ENCODE data around the gene REEP1.
"Not testable (repeated sequence)": the region's sequence is repeated elsewhere in the genome, so short reads cannot be mapped to it uniquely, and the experiment has no call there.

The REEP1 gene

GRCh38 chr2:86231680-86232372 lies 105.6 kb downstream of the REEP1 start:
- no peak overlapping the region for H3K4me2 ChIP-seq

GRCh38 chr2:86230961-86231360 lies 106.5 kb downstream of the REEP1 start:
- Histone ChIP-seq H4K20me1 (peaks cover 0 to 17% (median 0%) of the 10 kb centered on the region in 11 experiments; a peak in 8 of 22 replicates), H3K9me3 (replicated peaks in 1 of 11) (no peaks in the 10 kb centered on the region), H3K4me3 (no peak overlapping the region), H3K36me3 (no peaks in the 10 kb centered on the region), H3K27me3 (peaks cover 22 to 60% (median 37%) of the 10 kb centered on the region in 11 experiments), H3K4me1 (peaks cover 15 to 34% (median 17%) of the 10 kb centered on the region in 10 experiments), H3K27ac (no peak overlapping the region), H3K9ac (no peak overlapping the region), H3K4me2 (no peak overlapping the region)
- TF ChIP-seq Cebpa-rat (IDR thresholded peaks at IDR 0.05): no peak

More at GRCh38 chr2:86231680-86232372, 105.6 kb downstream of the REEP1 start:
- peaks cover 30 to 68% (median 45%) of the 10 kb centered on the region in 11 experiments for H3K27me3 ChIP-seq
- no peak overlapping the region for H3K4me3 ChIP-seq
- peaks cover 0 to 17% (median 0%) of the 10 kb centered on the region in 11 experiments; a peak in 8 of 22 replicates for H4K20me1 ChIP-seq
- no peaks in the 10 kb centered on the region for H3K9me3 ChIP-seq (replicated peaks in 1 of 11)
- TF ChIP-seq Cebpa-rat (IDR thresholded peaks at IDR 0.05): no peak
- H3K36me3 ChIP-seq: no peaks in the 10 kb centered on the region
- peaks cover 6 to 26% (median 8%) of the 10 kb centered on the region in 10 experiments for H3K4me1 ChIP-seq
- H3K27ac ChIP-seq: no peak overlapping the region
- H3K9ac ChIP-seq: no peak overlapping the region

GRCh38 chr2:86229221-86229620 lies 108.2 kb downstream of the REEP1 start:
- H3K4me1 ChIP-seq: peaks cover 32 to 52% (median 34%) of the 10 kb centered on the region in 10 experiments
- peaks cover 0 to 17% (median 0%) of the 10 kb centered on the region in 11 experiments; a peak in 8 of 22 replicates for H4K20me1 ChIP-seq
- no peak overlapping the region for H3K9ac ChIP-seq
- peak overlapping the region in 4 of 11 experiments; percentile 28 to 57 (median 46); a peak in 7 of 22 replicates for H3K4me2 ChIP-seq
- peaks cover 8 to 42% (median 20%) of the 10 kb centered on the region in 11 experiments for H3K27me3 ChIP-seq
- H3K36me3 ChIP-seq: no peaks in the 10 kb centered on the region
- no peak overlapping the region for H3K27ac ChIP-seq
- TF ChIP-seq Cebpa-rat (IDR thresholded peaks at IDR 0.05): no peak
- H3K9me3 ChIP-seq (replicated peaks in 1 of 11): no peaks in the 10 kb centered on the region
- H3K4me3 ChIP-seq: no peak overlapping the region

GRCh38 chr2:86228574-86228973 lies 108.9 kb downstream of the REEP1 start:
- Histone ChIP-seq H3K27me3 (peaks cover 2 to 36% (median 14%) of the 10 kb centered on the region in 11 experiments), H4K20me1 (peaks cover 0 to 17% (median 0%) of the 10 kb centered on the region in 11 experiments; a peak in 7 of 22 replicates), H3K4me2 (peak overlapping the region in 3 of 11 experiments; percentile 41 to 57 (median 51); a peak in 6 of 22 replicates), H3K4me1 (peaks cover 37 to 58% (median 40%) of the 10 kb centered on the region in 10 experiments)
- not testable (repeated sequence) for H3K36me3 ChIP-seq; H3K27ac ChIP-seq; H3K4me3 ChIP-seq; H3K9me3 ChIP-seq (replicated peaks in 1 of 11); H3K9ac ChIP-seq

GRCh38 chr2:86227685-86228084 lies 109.7 kb downstream of the REEP1 start:
- H3K4me1 ChIP-seq: peaks cover 37 to 67% (median 43%) of the 10 kb centered on the region in 10 experiments
- peak overlapping the region in 7 of 11 experiments; percentile 73 to 91 (median 86); a peak in 11 of 22 replicates for H3K4me2 ChIP-seq
- no peaks in the 10 kb centered on the region for H3K36me3 ChIP-seq
- H3K9ac ChIP-seq: no peak overlapping the region
- H3K4me3 ChIP-seq: no peak overlapping the region
- no peak overlapping the region for H3K27ac ChIP-seq
- H3K9me3 ChIP-seq (replicated peaks in 1 of 11): no peaks in the 10 kb centered on the region
- peaks cover 0 to 10% (median 0%) of the 10 kb centered on the region in 11 experiments; a peak in 7 of 22 replicates for H4K20me1 ChIP-seq
- no peak for TF ChIP-seq Cebpa-rat (IDR thresholded peaks at IDR 0.05)
- peaks cover 0 to 27% (median 6%) of the 10 kb centered on the region in 11 experiments; a peak in 15 of 22 replicates for H3K27me3 ChIP-seq

- Histone ChIP-seq H3K27ac (peak overlapping the region in 3 of 11 experiments; percentile 3 to 80 (median 74); a peak in 3 of 22 replicates), H3K4me2 (peak overlapping the region; percentile 73 to 91 (median 86)), H4K20me1 (peaks cover 0 to 2% (median 0%) of the 10 kb centered on the region in 11 experiments; a peak in 2 of 22 replicates), H3K4me3 (peak overlapping the region in 1 of 10 experiments; percentile 42; a peak in 1 of 20 replicates), H3K9me3 (replicated peaks in 1 of 11) (no peaks in the 10 kb centered on the region), H3K9ac (peak overlapping the region in 1 of 11 experiments; percentile 8; a peak in 1 of 22 replicates), H3K4me1 (peaks cover 37 to 67% (median 43%) of the 10 kb centered on the region in 10 experiments), H3K36me3 (no peaks in the 10 kb centered on the region), H3K27me3 (peaks cover 0 to 19% (median 0%) of the 10 kb centered on the region in 11 experiments; a peak in 7 of 22 replicates)
- no peak for TF ChIP-seq Cebpa-rat (IDR thresholded peaks at IDR 0.05)
Measured at GRCh38 chr2:86226636-86227520, 110.5 kb downstream of the REEP1 start.

- no peak for TF ChIP-seq Cebpa-rat (IDR thresholded peaks at IDR 0.05)
- peak overlapping the region in 6 of 11 experiments; percentile 53 to 80 (median 69); a peak in 11 of 22 replicates for H3K27ac ChIP-seq
- H3K4me1 ChIP-seq: peaks cover 38 to 67% (median 45%) of the 10 kb centered on the region in 10 experiments
- no peaks in the 10 kb centered on the region for H3K36me3 ChIP-seq
- no peaks in the 10 kb centered on the region for H3K9me3 ChIP-seq (replicated peaks in 1 of 11)
- peak overlapping the region in 2 of 10 experiments; percentile 45; a peak in 2 of 20 replicates for H3K4me3 ChIP-seq
- H3K27me3 ChIP-seq: peaks cover 0 to 13% (median 0%) of the 10 kb centered on the region in 11 experiments; a peak in 4 of 22 replicates
- H3K4me2 ChIP-seq: peak overlapping the region; percentile 73 to 91 (median 86)
- H3K9ac ChIP-seq: peak overlapping the region in 2 of 11 experiments; percentile 60 to 63; a peak in 4 of 22 replicates
- no peaks in the 10 kb centered on the region; a peak in 2 of 22 replicates for H4K20me1 ChIP-seq
Measured at GRCh38 chr2:86226070-86226469, 111.4 kb downstream of the REEP1 start.

- no peaks in the 10 kb centered on the region for H3K36me3 ChIP-seq
- H3K4me1 ChIP-seq: peaks cover 38 to 67% (median 47%) of the 10 kb centered on the region in 10 experiments
- peak overlapping the region in 7 of 11 experiments; percentile 0 to 63 (median 48); a peak in 7 of 22 replicates for H3K9ac ChIP-seq
- H3K27ac ChIP-seq: peak overlapping the region in 10 of 11 experiments; percentile 49 to 80 (median 58); a peak in 20 of 22 replicates
- H4K20me1 ChIP-seq: no peaks in the 10 kb centered on the region; a peak in 1 of 22 replicates
- H3K4me2 ChIP-seq: peak overlapping the region; percentile 73 to 91 (median 86)
- H3K9me3 ChIP-seq (replicated peaks in 1 of 11): no peaks in the 10 kb centered on the region
- peaks cover 0 to 8% (median 0%) of the 10 kb centered on the region in 11 experiments; a peak in 3 of 22 replicates for H3K27me3 ChIP-seq
- H3K4me3 ChIP-seq: peak overlapping the region in 4 of 10 experiments; percentile 1 to 45 (median 24); a peak in 5 of 20 replicates
- no peak for TF ChIP-seq Cebpa-rat (IDR thresholded peaks at IDR 0.05)
Measured at GRCh38 chr2:86225581-86225980, 111.8 kb downstream of the REEP1 start.
